HG03460 (cell line): Measurements from ENCODE around the gene RNU5D-1.
"Not testable (repeated sequence)": the region's sequence is repeated elsewhere in the genome, so short reads cannot be mapped to it uniquely, and the experiment has no call there.

Experiments used
- ATAC-seq: cut with Tn5 transposase; IDR thresholded peaks from one replicate; pipeline ENCODE4 v1.9.1; 2021; ENCODE audit not compliant: unreplicated experiment

The RNU5D-1 gene

DNA sequence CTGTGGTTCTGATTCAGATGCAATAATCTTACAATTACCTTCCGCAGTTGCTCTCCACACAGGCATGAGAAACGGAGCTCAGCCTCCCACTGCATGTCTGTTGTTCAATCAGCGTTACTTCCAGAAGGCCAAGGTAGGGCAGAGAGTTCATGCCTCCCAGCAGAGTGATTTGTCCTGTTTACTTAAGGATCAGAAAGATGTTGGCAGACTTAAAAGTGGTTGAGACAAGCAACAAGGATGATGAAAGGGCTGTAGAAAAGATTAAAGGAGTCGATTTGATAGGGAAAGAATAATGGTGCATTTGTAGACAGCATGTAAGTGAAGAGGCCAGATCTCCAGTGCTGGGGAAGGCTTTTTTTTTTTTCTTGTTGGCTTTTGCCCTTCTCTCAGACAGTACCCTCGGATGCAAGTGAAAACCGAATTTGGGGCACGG, 29.8 kb downstream of the RNU5D-1 start:
- ATAC-seq: no peak

DNA sequence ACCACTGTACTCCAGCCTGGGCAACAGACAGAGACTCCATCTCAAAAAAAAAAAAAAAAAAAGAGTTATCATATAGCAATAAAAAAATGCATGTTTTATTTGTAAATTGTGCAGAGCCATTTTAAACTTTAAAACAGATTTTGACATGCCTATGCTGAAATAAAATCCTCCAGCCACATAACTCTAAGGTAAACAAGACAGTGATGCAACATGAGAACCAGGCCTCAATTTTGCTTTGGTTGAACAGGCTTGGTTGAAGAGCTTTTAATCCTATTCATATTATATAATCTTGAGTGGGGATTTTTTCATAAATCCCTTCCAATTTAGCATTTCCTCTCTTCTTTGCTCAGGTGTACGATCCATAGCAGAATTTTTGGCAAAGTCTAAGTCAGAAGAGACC, 30.4 kb downstream of the RNU5D-1 start:
- ATAC-seq: no peak

DNA sequence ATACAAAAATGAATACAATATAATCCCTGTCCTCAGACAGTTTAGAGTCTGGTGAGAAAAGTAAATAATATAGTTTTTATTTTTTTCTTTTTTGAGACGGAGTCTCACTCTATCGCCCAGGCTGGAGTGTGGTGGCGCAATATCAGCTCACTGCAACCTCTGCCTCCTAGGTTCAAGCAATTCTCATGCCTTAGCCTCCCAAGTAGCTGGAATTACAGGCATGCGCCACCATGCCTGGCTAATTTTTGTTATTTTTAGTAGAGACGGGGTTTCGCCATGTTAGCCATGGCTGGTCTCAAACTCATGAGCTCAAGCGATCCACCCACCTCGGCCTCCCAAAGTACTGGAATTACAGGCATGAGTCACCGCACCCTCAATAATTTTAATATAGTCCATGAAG, 31.6 kb downstream of the RNU5D-1 start:
- ATAC-seq: not testable (repeated sequence)

DNA sequence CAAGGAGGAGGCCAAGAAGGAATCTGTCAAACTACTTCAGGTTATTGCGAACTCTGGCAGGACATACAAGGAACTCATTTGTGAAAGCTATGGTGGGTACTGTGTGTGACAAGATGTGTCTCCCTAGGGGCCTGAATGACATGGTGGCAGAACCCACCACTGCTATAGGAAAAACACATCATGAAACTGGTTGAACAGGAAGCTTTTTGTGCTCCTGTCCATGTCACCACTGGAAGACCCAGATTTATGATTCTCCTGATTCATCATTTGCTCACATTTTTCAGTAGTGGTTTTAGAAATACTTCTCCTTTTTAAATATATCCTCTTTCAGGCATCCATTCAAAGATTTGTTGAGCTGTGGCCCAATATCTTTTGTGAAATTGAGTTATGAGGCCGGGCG, 32.8 kb downstream of the RNU5D-1 start:
- ATAC-seq: no peak

DNA sequence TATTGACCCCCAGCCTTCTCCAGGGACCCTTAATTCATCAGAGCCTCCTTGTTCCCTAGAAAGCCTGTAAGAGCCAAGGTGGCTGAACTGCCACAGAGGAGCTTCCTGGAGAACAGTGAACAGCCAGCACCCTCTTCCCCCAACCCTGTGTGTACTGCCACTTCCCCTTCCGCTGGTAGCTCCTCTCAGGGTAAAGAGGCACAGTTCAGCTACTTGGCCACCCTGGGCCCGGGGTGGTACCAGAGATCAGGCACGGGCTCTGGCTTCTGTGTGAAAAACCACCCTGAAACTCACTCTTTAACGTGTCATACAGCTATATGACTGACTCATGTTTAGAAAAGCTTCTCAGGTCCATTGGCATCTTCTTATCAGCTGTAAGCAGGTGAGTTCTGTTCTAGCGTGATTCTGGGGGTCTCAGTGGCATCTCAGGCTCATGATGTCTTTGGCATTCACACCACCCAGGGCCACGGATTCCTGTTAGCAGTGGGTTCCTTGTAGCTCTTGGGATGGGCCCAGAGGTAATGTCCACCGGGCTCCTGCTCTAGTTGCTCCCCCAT, 34.1 kb downstream of the RNU5D-1 start:
- peak; percentile 51 for ATAC-seq

DNA sequence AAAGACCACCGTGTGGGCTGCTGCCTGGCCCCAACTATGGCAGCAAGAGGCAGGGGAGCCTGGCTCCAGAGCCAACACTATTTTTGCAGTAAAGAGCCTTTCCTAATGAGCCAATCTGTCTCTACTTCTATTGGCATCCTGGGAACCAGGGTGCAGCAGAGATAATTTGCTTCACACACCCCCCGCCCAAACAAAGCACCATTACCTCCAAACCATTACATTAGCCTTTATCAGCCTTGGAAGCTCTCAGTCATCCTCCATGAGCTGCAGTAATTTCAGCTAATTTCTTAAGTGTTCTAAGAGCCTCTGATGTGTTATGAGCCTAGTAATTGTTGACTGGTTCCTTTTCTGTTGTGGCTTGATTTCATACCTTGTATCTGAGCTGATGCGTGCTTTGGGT, 34.9 kb downstream of the RNU5D-1 start:
- no peak for ATAC-seq

DNA sequence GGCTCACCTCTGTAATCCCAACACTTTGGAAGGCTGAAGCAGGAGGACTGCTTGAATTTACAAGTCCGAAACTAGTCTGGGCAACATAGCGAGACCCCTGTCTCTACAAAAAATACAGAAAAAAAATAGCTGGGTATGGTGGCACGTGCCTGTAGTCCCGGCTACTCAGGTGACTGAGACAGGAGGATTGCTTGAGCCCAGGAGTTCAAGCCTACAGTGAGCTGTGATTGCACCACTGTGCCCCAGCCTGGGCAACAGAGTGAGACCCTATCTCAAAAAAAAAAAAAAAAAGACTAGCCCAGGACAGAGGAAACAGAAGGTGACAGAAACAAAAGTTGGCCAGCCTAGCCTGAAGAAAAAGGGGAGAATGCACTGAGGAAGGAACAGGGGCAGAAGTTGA, 35.3 kb downstream of the RNU5D-1 start:
- no peak for ATAC-seq

DNA sequence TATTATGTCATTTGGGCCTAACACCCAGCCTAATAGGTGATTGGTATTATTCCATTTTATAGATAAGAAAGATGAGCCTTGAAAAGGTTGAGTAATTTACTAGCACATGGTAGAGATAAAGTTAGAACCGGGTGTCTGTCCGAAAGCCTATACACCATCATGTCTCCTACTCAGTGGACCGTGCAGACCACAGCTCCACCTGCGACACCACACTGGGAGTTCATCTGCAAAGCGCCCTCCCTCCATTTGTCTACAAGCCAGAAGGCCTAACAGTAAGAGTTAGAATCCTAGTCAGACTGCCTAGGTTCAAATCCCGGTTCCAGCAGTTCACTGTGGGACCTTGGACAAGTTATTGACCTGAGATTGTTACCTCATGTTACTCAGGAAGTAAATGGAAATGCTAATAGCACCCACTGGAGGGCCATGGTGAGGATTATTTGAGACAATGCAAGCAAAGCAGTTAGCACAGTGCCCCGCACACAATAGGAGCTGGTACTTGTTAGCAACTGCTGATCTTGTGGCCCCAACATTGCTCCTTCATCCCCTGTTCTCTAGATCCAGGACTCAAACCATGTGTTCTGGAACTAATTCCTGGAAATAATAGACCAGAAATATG, 36.0 kb downstream of the RNU5D-1 start:
- ATAC-seq: no peak

DNA sequence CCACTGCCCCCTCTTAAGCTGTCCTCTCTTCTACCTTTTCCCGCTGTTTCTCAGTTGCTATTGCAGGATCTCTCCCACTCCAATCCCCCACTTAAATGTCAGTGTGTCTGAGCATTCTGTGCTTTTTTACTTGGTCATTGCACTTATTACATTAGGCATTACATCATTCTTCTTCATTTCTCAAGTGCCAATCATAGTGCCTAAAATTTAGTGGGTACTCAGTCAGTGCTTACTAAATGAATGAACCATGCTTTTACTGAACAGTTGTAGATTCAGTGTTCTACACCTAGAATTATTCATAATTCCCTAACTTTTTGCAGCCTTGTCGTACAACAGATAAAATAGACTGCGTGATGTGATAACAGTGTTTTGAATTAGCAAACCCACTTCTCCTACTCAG, 37.1 kb downstream of the RNU5D-1 start:
- no peak for ATAC-seq

DNA sequence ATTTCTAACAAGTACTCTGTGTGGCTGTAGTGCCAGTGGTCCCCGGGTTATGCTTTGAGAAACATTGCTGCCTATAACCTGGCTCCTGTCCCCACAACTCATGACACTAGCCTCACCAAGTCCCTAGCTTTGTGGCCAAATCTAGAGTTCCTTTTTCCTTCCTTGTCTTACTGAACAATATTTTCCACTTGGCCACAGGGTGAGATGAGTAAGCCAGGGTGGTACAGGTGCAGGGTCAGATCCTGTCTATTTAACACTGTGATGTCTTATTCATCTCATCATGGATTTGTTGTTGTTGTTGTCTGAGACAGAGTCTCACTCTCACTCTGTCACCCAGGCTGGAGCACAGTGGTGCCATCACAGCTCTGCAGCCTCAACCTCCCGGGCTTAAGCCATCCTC, 37.8 kb downstream of the RNU5D-1 start:
- ATAC-seq: no peak

DNA sequence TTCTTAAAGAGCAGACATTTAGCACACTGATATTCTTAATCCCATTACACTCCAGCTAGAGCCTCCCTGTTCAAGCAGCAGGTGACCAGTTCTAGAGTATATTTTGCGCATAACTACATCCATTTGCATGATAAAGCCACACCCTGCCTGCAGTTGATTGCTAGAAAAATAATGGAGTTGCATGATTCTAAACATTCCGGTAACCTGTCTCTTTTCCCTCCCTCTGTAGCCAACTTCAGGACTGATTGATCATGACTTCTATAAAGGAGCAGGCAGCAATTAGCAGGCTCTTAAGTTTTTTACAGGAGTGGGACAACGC, 41.6 kb downstream of the RNU5D-1 start:
- ATAC-seq: no peak

DNA sequence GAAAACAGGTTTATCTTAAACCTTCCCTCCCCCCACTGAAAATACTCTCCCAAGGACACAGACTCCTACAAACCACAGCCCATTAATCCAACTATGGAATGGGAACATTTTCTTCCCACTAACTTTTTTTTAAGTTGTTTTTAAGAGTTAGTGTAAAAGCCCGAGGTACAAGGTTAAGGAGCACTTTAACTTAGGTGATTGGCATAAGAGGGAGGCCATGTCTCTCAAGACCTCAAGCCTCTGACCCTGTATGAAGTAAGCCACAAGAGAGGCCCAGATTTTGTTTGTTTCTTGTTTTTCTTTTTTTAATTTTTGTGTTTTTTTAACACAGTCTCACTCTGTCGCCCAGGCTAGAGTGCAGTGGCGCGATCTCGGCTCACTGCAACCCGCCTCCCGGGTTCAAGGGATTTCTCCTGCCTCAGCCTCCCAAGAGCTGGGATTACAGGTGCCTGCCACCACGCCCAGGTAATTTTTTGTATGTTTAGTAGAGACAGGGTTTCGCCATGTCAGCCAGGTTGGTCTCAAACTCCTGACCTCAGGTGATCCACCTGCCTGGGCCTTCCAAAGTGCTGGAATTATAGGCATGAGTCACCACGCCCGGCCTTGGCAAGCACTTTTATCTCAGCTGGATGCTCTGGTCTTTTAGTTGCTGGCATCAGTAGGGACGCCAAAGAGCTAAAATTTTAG, 42.1 kb downstream of the RNU5D-1 start:
- ATAC-seq: no peak

DNA sequence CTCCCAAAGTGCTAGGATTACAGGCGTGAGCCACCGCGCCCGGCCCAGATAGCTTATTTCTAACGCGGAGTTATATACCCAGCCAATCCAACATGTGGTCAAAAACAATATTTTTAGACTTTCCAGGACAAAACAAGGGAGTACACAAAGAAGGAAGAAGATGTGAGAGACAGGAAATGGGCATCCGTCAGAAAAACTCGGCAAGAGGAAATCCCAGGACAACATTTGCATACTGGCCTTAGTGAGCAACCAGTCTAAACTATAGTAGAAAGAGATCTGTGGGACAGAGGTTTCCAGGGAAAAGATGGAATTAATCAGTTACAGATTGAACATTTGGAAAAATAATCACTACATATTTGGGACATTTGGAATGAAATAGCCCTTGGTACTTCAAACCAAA, 45.1 kb downstream of the RNU5D-1 start:
- ATAC-seq: no peak

DNA sequence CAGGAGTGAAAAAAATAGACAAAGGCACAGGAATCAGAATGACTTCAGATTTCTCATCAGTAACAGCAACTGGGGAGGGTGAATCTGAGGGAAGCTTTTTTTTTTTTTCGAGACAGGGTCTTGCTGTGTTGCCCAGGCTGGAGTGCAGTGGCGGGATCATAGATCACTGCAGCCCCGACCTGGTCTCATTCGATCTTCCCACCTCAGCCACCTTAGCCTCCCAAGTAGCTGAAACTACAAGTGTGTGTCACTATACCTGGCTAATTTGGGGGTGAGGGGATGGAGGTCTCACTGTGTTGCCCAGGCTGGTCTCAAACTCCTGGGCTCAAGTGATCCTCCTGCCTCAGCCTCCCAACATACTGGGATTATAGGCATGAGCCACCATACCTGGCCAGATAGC, 45.8 kb downstream of the RNU5D-1 start:
- no peak for ATAC-seq

DNA sequence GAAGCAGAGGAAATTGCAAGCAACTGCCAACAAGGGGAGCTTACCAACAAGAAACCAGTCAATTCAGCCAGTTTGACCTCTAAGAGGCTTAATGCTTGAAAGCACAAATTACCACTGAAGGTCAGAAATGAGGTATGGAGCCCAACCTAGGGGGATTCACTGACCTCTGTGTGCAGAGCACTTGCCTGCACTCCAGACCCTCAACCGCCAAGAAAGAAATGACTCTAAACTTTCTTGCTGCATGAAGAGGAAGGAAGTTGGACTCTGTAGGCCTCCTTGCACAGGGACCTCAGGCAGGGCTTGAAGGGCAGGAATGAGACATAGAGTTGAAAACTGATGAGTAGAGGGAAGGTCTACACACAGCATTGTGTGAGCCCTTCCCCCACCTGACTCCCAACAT, 46.4 kb downstream of the RNU5D-1 start:
- peak; percentile 75 for ATAC-seq

DNA sequence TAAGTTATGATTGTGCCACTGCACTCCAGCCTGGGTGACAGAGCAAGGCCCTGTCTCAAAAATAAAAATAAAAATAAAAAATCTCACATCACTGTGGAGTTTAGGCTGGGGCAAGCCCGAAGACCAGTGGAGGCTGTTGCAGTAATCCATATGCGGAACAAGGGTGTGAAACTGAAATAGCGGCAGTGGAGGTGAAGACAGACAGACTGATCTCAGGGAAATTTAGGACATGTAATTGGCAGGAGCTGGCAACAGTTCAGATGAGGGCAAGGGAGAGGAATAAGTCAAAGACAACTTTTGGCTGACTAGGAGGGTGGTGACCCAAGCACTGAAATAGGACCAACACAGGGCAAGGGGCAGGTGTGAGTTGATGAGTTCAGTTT, 48.1 kb downstream of the RNU5D-1 start:
- no peak for ATAC-seq

DNA sequence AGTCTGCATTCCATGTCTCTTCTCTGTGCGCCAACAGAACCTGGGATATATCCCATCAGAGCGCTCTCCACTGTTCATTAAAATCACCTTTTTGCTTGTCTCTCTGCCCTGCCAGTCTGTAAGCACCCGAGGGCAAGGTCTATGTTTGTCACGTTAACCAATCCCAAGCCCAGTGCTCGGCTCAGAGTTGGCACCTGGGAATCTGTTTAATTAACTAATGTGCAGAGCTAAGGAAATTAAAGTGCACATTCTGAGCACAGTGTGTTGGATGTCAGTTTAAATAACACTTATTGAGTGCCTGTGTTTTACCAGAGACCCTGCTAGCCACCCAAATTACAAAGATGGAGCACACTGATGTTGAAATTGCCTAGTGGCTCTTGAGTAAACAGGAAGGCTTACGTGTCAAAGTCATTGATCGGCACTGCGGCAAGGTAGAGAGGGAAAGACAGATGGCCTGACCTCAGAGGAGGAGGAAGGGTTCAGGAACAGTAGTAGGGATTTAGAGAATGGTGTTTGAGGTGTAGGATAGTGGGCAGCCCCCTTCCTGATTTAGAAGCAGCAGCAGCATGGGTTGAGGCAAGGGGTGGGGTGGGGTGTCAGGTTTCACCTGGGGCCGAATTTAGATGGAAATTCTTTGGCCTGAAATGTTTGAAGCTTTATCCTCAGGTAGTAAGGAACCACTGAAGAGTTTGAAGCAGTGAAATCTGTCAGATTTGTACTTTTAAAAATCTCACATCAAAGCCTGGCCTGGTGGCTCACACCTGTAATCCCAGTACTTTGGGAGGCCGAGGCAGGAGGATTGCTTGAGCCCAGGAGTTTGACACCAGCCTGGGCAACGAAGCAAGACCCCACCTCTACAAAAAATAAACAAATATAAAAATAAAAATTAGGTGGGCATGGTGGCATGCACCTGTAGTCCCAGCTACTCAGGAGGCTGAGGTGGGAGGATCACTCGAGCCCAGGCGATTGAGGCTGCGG, 48.8 kb downstream of the RNU5D-1 start:
- ATAC-seq: no peak
